Glomerular visceral epithelial cell (primary cell): ENCODE data around the gene DOCK4.

Experiments used
- DNase-seq: peaks from one replicate; pipeline ENCODE4 v3.0.0-alpha.2; 2016; ENCODE audit errors: extremely low spot score

The DOCK4 gene

DNA sequence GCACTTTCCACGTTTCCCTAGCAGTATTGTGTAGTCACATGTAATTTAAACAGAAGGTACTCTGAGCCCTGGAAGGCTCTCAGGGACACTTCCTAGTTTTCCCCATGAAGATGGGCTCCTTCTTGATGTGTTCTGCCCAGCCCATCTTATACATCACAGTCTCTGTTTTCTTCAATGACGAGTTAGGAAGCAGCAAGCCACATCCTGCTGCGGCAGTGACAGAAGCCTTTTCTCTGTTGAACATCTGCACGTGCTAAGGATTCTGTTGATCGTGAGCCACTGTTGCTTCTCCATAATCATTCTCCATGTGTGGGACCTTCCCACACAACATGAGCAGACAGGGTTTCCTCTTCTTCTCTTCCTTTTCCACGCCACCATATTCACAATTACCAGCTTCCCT, 346.0 kb downstream of the DOCK4 start:
- no peak for DNase-seq

DNA sequence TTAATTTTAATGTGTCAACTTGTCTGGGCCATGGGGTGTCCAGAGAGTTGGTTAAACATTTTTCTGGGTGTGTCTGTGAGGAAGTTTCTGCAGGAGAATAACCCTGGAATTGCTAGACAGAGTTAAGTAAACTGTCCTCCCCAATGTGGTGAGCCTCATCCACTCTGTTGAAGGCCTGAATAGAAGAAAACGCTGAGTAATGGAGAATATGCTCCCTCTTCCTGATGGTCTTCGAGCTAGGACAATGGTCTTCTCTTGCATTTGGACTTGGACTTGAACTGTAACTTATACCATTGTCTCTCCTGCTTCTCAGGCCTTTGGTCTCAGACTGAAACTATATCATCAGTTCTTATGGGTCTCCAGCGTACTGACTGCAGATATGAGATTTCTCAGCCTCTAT, 347.9 kb downstream of the DOCK4 start:
- no peak for DNase-seq

DNA sequence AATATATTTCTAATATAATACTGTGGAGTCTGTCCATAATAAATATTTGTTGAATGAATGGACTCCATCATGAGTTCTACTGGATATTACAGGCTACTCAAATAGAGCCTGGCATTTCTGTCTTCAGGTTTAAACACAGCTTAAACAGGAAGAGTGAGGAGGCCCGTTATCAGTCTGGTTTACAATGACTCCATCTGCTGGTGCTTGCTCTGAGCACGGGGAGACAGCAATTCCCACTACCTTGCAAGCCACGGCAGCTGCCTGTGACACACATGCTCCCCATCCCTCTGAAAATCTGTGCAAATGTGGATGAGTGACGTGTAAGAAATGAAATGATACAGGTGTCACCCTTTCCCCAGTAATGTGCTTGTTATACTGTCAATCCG, 350.4 kb downstream of the DOCK4 start:
- DNase-seq = no peak

DNA sequence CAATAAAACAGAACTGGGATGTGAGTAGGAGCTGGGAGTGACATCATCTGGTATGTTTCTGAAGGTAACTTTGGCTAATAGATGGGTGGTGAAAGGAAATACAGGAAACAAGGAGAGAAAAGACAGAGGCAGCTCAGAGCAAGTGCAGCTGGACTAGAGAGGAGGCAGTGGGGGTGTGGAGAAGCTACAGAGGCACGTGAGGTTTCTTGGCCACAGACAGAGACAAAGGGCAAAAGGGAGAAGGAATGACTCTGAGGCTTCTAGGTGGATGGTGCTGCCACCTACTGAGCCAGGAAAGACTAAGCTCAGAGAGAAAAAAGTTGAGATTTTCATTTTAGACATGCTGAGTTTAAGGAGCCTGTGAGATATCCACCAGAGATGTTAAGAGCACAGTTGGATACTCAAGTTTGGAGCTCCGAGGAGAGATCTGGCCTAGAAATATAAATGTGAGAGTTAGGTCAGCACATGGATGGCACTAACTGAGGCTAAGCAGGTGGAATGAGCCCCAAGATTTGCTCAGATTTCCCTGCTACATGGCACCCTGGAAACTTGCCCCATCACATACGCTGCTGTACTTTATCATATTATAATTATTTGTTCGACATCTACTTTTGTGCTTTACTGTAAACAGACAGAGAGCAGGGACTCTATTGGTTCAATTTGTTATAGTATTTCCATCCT, 350.9 kb downstream of the DOCK4 start:
- peak; percentile 61 for DNase-seq

DNA sequence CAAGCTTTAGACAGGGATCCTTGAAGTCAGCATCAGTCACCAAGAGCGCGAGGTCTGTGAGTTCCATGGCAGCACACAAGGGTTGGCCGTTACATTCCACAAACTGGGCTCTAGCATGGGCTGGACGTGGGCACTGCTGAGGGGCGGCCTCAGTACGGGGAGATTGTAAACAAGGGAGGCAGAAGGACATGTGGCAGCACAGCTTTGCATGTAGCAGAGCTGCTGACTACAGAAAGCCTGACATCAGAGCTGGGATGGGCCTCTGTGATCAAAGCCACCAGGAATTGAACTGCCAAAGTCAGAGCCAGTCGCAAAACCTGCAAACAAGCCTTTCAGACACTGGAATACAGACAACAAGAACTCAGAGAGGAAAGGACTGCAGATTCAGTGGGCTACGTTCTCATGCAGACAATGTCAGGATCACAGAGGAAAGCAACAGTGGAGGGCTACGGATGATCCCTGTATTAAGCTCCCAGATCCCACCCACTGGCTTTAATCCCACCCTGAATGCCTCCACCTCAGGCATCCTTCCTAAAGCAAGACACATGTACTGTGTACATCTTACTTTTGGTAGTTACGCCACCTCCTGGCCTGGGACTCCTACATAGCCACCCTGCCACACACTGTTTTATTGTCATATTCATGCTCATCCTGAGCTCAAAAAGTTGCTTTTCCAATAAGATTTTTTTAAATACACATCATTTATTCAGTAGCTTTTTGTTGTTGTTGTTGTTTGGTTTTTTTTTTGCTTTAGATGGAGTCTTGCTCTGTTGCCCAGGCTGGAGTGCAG, 352.8 kb downstream of the DOCK4 start:
- DNase-seq = no peak

DNA sequence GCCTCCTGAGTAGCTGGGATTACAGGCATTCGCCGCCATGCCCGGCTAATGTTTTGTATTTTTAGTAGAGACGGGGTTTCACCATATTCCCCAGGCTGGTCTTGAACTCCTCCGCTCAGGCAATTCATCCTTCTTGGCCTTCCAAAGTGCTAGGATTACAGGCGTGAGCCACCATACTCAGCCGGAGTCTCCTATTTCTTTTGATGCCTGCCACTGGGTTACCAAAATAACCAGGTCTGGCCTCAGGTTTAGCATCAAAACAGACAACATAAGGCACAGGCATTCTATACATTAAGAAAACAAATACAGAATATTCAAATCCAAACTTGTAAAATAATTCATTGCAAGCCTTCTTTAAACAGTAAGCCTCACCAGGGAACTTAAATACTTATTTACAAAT, 354.1 kb downstream of the DOCK4 start:
- DNase-seq = no peak

DNA sequence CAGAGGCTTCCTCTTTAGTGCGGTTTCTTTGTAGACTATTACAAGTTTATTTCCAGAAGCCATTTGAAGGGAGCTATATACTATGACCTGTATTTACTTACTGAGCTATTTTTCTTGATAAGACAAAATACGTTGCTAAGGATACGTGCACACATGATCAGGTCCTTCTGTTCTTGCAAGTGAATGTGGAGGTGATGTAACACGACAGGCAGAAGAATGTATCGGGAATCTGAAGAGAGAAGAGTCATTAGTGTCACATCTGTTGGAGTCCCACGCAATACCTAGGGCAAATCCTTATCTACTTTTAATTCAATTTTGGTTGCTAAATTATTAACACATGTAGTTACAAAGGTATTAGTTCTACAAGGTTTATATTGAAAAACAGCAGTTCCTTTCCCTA, 359.3 kb downstream of the DOCK4 start:
- no peak for DNase-seq

DNA sequence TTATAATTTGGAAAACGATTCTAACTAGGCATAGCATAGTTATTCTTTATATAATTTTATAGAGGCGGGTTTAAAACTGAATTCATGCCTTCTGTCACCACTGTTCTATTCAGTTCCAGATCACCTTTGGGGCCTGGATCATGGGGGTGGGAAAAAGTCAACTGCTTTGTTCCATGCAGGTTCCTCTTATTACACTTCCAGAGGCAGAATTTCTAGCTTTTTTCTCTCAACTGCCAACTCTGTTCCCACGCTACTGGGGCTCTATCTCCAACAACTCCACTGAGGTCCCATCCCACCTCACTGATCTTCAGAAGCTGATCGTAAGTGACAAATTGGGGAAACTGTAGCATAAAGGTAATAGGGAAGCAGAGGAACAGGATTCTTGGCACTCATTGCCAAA, 360.3 kb downstream of the DOCK4 start:
- DNase-seq = no peak

DNA sequence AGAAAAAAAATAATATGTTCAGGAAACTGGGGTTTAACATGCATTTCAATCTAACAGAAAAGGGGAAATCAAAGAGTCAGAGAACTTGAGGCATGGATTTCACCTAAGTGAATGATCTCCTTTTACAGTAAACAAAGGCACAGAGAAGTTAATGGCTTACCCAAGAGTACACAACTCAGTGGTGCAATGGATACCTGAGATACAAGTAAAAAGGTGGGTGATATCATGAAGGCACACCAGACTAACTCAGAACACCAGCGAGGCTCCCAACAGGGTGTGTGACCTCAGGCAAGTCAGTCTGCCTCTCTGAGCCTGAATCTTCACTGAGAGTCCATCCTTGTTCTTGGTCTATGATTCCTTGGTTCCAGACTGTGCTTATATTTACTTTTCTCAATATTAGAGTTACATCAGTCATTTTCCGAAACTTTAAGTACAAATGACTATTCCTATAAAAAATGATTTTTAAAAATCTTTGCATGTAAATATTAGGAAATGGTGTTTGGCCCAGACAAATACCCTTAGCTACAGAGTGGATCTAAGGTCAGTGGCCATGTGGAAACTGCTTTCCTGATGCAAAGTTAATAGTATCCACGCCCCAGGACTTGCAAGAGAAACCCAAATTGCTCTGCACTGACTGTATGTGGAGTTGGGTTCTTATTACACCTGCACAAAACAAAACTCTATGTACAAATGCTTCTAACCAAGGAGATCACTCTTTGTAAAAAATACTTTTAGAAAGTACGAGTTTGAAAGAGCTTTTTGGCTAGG, 361.1 kb downstream of the DOCK4 start:
- no peak for DNase-seq

DNA sequence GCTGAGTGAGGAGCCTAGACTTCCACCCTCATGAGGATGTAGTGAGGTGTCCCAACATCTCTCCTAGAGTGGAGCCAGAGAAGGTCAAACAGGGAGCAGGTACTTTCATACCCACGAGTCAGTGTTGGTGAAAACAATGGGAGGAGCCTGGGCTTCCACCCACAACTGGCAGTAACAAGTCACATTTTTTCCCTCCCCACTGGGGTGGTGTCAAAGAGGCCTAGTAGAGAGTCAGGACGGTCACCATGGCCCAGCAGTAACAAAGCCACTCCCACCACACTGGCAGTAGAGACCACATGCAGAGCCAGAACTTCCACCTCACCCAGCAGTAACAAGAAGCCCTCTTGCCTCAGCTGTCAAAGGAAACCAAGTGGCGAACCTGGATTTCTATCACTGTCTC, 363.7 kb downstream of the DOCK4 start:
- DNase-seq = no peak

DNA sequence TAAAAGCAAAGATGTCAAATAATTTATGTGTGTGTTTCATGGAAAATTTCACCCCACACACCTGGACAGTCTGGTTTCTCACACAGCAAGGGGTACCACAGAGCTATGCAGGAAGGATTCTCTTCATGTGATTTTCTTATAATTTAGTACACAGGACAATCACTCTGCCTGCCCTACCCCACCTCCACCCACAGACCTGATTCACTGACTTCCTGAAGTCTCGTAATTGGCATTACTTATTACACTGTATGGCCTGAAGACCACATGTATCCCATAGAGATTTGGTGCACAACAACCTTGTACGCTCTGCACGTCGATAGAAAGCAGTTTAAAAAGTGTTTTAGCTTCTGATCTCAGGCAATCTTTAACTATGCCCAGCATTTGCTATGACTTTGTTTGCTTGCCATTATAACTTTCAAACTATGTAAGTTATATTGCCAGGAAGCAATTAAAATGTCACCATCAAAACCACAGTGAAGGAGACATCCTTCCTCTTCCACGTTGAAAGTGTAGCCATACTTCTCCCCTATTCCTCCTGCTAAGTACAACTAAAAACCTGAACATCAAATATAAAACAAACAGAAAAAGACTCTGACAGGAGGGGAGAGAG, 364.5 kb downstream of the DOCK4 start:
- no peak for DNase-seq

DNA sequence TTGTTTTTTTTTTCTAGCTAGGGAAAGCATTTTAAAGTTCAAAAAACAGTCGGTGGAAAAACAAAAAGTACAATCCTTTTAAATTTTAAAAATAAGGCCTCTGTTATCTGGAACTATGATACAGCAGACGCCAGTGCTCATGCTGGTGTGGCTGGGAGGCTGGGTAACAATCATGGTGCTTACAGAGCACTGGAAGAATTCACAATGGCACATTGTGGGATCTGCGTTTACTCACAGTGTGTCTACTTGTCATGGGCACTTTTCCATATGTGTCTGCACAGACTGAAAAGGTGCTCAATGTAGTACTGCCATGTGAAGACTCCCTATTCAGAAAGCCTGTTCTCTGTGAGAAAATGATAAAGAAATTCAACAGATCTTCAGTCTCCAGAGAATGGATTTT, 365.7 kb downstream of the DOCK4 start:
- no peak for DNase-seq

DNA sequence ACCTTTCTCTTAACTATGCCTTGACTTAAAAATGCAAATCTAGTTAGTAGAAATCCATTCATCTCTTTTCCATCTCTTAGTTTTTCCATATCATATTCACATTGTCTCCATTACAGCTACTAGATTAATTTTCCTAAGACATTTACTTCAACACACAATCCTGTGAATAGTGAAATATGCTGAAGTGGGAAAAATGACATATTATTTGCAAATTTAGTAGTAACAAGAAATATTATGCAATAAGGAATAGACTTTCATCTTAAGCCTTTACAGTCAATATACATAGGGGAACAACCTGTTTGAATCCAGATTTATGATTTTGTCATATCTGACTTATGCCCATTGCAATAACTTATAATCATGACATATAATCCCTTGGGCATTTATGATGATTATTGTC, 366.9 kb downstream of the DOCK4 start:
- DNase-seq = no peak

DNA sequence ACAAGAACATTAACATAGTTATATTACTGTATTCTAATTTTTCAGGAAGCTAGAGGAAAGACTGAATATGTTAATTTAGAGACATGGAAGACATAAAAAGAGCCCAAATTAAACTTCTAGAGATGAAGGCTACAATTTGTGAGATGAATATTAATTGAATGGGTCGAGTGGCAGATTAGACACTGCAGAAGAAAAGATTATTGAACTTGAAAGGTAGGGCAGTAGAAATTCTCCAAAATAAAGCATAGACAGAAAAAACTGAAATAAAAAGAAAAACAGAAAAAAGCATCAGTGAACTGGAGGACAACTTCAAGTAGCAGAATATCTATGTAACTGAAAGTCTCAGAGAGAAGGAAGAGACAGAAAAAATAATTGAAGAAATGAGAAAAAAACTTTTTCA, 369.6 kb downstream of the DOCK4 start:
- DNase-seq = no peak

DNA sequence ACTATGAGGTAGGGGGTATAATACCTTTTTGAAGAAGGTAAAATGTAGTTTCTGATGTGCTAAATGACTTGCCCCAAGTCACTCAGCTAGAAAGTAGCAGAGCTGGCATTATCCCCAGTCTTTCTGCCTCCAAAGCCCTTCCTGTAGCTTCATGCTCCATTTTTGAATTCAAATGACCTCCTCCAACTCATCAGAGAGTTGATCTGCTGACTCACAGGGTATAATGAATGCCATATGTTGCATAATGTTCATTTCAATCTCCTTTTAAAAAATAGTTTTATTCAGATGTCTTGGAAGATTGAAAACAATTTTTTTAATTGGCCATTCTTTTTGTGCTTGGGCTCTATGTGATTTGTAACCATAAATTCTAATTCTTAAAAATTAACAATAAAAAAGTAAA, 371.1 kb downstream of the DOCK4 start:
- no peak for DNase-seq

DNA sequence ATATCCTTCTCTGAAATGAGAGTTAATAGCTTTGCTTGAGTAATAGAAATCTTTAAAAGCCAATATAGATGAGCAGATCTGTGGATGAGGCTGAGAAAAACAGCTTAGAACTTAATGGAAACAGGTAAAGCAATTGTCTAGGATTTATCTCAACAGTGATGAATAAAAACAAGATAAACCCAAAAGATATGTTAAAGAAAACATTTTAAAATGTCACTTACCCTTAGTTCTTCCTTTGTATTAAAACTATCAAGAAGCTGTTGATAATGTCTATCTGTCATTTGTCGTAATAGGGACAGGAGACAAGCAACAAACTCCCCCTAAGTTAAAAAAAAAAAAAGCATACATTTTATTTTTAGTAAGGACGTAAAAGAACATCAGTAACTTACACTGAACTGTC, 371.8 kb downstream of the DOCK4 start:
- no peak for DNase-seq

DNA sequence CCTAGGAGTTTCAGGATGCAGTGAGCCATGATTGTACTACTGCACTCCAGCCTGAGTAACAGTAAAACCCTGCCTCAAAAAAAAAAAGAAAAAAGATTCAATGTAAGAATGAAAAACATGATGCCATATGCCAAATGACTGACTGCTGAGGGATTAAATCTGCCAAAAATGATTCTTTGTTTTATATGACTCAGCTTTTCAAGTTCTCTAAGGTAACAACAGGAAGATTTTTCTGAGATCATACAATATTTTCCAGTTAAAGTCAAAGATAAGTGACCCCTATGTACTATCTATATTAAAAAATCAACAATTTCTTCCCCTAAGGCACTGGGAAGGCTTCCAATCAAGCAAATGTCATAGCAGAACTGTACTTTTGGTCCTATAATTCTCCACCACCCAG, 372.7 kb downstream of the DOCK4 start:
- no peak for DNase-seq

DNA sequence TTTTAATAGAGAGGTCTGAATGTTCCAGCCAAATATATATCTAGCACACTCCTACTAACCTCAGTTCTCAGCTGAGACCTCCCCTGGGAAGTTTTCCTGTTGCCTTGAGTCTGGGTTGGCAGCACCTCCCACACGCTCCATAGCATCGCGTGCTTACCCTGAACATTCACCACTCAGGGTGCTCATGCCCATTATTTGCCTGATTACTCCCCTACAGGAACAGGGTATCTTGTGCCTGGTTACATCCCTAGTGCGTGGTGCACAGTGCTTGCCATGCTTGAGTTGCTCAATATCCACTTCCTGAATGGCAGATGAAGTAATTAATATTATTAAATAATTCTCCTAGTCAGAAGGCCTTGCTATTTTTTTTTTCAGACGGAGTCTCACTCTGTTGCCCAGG, 374.0 kb downstream of the DOCK4 start:
- no peak for DNase-seq

DNA sequence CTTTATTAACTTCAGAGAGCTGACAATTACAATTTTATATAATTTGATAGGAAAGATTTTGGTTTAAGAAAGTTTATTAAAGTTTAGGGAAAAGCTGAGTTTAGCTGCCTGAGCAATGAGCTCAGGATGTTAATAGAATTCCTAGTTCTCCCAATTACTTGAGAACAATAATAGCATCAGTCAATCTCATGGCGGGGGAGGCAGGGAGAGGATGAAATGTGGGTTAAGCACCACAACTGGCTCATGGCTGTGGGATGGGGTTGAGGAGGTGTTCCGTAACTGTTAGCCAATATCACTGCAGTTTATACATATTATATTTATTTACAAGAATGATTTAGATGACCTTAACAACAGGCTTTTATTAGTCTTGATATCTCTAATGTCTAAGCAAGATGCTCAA, 377.0 kb downstream of the DOCK4 start:
- no peak for DNase-seq

DNA sequence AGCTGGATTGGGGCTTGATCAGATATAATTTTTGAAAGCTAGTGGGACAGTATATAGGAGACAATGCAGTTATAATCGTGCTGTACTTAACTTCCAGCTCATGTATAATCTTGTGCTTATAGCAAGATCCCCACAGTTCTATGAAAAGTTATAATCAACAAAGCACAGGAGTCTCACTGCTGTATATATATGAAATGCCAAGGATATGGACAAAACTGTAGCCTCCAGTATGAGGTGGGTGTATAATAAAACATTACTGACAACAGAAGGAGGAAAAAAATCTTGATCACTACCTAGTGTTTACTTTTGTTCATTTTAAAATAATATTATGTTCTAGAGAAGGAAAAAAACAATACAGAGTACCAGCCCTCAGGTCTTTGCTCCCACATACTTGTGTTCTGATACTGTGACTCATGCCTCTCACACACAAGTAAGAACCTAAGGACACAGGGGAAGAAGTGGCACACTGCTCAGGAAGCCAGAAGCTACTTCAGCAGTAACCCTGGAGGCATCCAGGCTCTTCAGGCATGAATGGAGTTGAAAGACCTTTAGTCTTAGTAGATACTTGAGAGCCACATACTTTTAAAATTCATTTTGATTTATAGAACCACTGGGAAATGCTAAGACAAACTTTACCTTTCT, 378.2 kb downstream of the DOCK4 start:
- peak; percentile 34 for DNase-seq

DNA sequence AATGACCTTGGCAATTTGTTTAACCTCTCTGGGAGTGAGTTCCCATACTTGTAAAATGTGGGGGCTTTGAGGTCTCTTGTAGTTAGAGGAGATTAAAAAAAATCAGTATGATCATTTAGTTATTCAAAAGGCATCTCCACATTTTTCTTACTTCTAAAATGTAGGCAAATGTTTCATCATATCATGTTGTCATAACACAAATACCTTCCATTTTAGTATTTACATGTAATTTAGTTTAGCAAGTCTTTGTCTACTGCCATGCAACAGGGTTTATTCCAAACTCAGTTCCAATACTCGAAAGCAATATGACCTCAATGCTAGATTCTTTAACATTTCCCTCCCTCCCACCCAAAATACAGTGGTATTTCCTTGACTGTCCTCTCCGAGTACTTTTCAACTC, 381.2 kb downstream of the DOCK4 start:
- no peak for DNase-seq

DNA sequence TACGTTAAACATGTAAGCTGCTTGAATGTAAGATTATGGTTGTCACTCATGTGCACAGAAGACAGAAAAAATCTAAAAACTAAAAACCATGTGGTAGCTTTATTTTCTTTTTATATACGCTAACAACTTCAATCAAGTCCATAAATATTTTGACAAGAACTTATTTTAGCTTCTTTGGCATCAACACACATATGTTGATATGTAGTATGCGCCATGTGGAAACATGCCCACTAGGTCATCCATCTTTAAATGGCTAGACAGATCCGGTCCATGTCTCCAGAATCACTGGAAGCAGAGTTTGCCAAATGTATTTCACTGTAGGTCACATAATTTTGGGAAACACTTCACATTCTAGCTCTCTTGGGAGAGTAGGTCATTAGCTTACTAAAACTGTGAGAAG, 382.4 kb downstream of the DOCK4 start:
- DNase-seq = no peak
